ENCODE results near the gene HEBP1. TPM values are rescaled to one million over a fixed set of nuclear protein-coding genes. Genes with fewer than 3 reads are reported as not detected.
"Not testable (repeated sequence)": the region's sequence is repeated elsewhere in the genome, so short reads cannot be mapped to it uniquely, and the experiment has no call there.

Gene HEBP1, protein sequence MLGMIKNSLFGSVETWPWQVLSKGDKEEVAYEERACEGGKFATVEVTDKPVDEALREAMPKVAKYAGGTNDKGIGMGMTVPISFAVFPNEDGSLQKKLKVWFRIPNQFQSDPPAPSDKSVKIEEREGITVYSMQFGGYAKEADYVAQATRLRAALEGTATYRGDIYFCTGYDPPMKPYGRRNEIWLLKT
- 12.9 TPM for polyA plus RNA-seq

DNA sequence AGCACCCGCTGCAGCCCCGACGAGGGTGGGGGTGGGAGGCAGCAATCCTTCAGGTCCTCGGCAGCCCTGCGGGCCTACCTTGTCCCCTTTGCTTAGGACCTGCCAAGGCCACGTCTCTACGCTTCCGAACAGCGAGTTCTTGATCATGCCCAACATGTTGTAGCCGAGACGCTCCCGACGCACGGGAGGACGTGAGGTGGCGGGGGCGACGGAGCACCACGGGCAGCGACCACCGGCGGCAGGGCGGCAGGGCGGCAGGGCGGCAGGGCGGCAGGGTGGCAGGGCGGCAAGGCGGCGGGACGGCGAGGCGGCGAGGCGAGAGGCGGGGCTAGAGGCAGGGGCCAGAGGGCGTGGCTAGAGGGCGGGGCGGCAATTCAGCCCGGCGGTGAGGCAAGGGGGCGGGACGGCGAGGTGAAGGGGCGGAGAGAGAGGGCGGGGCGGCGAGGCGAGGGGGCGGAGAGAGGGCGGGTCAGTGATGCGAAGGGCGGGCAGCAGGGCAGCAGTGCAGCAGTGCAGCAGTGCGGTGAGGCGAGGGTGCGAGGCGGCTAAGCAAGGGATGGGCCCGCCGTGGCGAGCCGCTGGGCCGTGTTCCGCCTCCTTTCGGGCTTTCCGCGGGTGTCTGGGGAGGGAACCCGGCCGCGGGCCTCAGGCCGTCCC is at the start of gene HEBP1:
HEBP1 (minus strand) TSS at position 307 of the 657 bp plus-strand sequence; CDS start at position 156, 151 bp downstream.
- H3K4me3 Mint-ChIP-seq, result peak within 1 kb of the TSS; percentile 91 to 93 (median 92)
- H3K27me3 Mint-ChIP-seq, result peaks cover 2% of the 10 kb centered on the region
- no peaks in the 10 kb centered on the region for H3K9me3 Mint-ChIP-seq
- H3K4me1 Mint-ChIP-seq, result peaks cover 3 to 18% (median 17%) of the 10 kb centered on the region in 3 donors
- H3K27ac Mint-ChIP-seq, result peak within 1 kb of the TSS; percentile 37 to 83 (median 45)
- H3K36me3 Mint-ChIP-seq, result no peaks in the 10 kb centered on the region

GRCh38 chr12:13049816-13050215 is 49.8 kb upstream of the HEBP1 start:
- no peak overlapping the region for H3K27ac Mint-ChIP-seq
- H3K4me1 Mint-ChIP-seq, result peaks cover 2 to 13% (median 9%) of the 10 kb centered on the region in 3 donors
- peaks cover 0 to 4% (median 0%) of the 10 kb centered on the region in 3 donors for H3K9me3 Mint-ChIP-seq
- H3K4me3 Mint-ChIP-seq, result no peak overlapping the region
- H3K27me3 Mint-ChIP-seq, result no peaks in the 10 kb centered on the region
- peaks cover 1% of the 10 kb centered on the region for H3K36me3 Mint-ChIP-seq

DNA sequence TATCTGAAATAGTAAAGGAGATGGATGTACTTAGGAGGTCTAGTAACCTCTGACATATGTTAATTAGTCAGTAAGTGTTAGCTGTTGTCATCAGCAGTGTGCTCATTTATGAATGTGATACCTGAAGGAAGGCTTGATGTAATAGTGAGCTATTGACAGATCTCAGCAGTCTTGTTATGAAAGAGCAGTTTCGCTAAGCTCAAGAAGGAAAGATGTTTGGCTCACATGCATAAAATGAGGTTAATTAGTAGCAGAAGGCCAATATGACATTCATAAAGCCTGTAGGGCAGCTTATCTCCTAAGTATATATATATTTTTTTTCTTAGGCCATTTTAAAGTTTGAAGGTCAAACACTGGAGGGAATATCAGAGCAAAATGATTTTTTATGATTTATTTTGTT is 46.9 kb upstream of the HEBP1 start:
- Mint-ChIP-seq H3K27me3 (peaks cover 1% of the 10 kb centered on the region), H3K27ac (no peak overlapping the region), H3K4me3 (peak overlapping the region in 1 of 4 donors; percentile 90), H3K4me1 (peaks cover 5 to 15% (median 10%) of the 10 kb centered on the region in 3 donors), H3K36me3 (no peaks in the 10 kb centered on the region), H3K9me3 (no peaks in the 10 kb centered on the region)

DNA sequence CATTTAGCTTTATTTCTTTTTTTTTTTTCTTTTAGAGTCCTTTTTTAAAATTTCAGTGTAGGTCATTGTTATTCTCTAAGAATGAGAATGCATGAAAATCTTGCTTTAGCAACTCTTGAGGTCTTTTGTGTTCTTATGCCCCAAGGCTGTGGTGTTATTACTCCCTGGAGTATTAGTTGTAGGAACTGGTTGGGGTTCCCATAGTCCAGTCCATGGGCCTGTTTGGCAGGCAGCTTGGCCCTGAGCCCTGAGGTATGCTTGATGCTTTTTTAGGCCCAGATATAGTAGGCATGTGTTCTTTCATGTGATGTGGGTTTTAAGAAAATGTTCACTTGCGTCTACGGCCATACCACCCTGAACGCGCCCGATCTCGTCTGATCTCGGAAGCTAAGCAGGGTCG is 45.8 kb upstream of the HEBP1 start:
- Mint-ChIP-seq H3K27me3 (peaks cover 1% of the 10 kb centered on the region), H3K4me1 (peaks cover 5 to 15% (median 11%) of the 10 kb centered on the region in 3 donors), H3K4me3 (peak overlapping the region in 3 of 4 donors; percentile 90 to 95 (median 92)), H3K27ac (peak overlapping the region in 1 of 3 donors; percentile 44), H3K9me3 (no peaks in the 10 kb centered on the region), H3K36me3 (no peaks in the 10 kb centered on the region)

DNA sequence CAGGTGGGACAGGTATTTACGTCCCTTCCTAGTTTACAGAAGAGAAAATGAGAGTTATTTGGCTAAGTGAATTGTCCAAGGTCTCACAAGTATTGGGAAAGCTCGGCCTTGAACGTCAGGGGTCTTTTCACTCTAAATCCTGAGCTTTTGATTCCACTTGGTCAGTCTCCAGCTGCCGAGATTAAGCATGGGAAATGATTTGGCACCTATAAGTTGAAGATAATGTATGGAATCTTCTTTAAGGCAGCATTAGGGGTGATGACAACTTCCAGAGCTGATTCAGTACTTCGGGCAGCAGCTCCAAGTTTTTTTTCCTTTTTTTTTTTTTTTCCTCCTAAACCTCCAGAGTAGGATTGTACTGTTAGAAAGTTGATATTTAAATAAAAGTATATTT is 44.8 kb upstream of the HEBP1 start:
- Mint-ChIP-seq H3K9me3 (no peaks in the 10 kb centered on the region), H3K27me3 (peaks cover 1% of the 10 kb centered on the region), H3K27ac (no peak overlapping the region), H3K4me3 (peak overlapping the region; percentile 85 to 95 (median 91)), H3K4me1 (peaks cover 6 to 15% (median 12%) of the 10 kb centered on the region in 3 donors), H3K36me3 (no peaks in the 10 kb centered on the region)

- H3K36me3 Mint-ChIP-seq, result no peaks in the 10 kb centered on the region
- H3K4me3 Mint-ChIP-seq, result peak within 1 kb of the TSS; percentile 85 to 95 (median 91)
- peaks cover 1% of the 10 kb centered on the region for H3K27me3 Mint-ChIP-seq
- H3K27ac Mint-ChIP-seq, result no peak within 1 kb of the TSS
- peaks cover 13 to 17% (median 15%) of the 10 kb centered on the region in 3 donors for H3K4me1 Mint-ChIP-seq
- H3K9me3 Mint-ChIP-seq, result no peaks in the 10 kb centered on the region
Observed at GRCh38 chr12:13044002-13044905, 44.2 kb upstream of the HEBP1 start, which contains the start of gene FAM234B. FAM234B (plus strand) TSS chr12:13044381; CDS start chr12:13044404, 23 bp downstream.

- no peaks in the 10 kb centered on the region for H3K9me3 Mint-ChIP-seq
- no peaks in the 10 kb centered on the region for H3K36me3 Mint-ChIP-seq
- H3K4me3 Mint-ChIP-seq, result peak overlapping the region in 1 of 4 donors; percentile 90
- peaks cover 1% of the 10 kb centered on the region for H3K27me3 Mint-ChIP-seq
- peaks cover 15 to 21% (median 15%) of the 10 kb centered on the region in 3 donors for H3K4me1 Mint-ChIP-seq
- no peak overlapping the region for H3K27ac Mint-ChIP-seq
Observed at GRCh38 chr12:13042666-13043230, 42.7 kb upstream of the HEBP1 start.

DNA sequence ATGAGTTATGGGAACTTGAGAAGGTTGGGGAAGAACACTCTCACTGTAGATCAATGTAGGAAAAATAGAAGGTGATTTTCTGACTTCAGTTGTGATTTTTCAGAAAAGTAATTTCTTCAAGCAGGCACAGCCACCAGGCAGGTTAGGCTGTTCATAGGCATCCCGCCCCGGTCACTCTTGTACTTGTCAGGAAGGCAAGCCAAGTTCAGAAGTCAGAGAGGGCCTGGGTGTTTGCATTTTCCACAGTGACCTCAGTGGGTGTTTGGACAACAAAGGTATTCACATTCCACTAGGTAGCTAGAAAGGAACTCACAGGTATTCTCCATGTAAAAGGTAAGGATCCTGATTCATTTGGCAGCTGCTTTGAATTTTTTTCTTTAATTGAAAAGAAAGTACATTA is 41.2 kb upstream of the HEBP1 start:
- no peaks in the 10 kb centered on the region for H3K36me3 Mint-ChIP-seq
- H3K9me3 Mint-ChIP-seq, result no peaks in the 10 kb centered on the region
- H3K27me3 Mint-ChIP-seq, result peaks cover 1% of the 10 kb centered on the region
- H3K4me3 Mint-ChIP-seq, result peak overlapping the region in 2 of 4 donors; percentile 58 to 59
- H3K27ac Mint-ChIP-seq, result no peak overlapping the region
- peaks cover 15 to 21% (median 15%) of the 10 kb centered on the region in 3 donors for H3K4me1 Mint-ChIP-seq

DNA sequence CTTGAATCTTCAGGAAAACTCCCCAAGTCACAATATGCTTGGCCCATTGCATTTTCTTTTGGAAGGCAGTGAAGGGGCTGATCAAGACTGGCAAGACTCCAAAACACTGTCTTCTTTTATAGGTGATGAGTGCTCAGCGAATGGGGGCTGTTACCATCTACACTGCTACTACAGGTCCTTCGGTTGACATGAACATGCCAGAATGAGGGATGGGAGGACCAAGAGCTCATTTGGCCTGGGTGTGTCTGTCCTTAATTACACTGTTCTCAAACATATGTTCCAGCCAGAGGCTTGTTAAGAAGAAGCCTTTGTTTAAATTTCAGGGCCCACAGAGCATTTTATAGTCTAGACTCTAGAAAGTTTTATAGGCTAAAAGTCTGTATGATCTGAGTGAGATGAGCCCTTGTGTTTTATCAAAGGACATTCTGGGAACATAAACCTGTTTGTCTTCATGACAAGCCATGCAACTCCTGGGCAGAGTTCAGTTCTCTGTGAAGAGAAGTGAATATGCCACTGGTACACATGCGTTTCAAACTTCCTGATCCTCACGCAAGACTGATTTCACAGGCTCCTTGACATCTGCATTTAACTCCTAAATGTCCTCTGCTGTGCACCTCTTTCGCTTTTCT is 39.4 kb upstream of the HEBP1 start:
- peaks cover 0 to 13% (median 11%) of the 10 kb centered on the region in 3 donors for H3K4me1 Mint-ChIP-seq
- peak overlapping the region in 1 of 4 donors; percentile 1 for H3K4me3 Mint-ChIP-seq

DNA sequence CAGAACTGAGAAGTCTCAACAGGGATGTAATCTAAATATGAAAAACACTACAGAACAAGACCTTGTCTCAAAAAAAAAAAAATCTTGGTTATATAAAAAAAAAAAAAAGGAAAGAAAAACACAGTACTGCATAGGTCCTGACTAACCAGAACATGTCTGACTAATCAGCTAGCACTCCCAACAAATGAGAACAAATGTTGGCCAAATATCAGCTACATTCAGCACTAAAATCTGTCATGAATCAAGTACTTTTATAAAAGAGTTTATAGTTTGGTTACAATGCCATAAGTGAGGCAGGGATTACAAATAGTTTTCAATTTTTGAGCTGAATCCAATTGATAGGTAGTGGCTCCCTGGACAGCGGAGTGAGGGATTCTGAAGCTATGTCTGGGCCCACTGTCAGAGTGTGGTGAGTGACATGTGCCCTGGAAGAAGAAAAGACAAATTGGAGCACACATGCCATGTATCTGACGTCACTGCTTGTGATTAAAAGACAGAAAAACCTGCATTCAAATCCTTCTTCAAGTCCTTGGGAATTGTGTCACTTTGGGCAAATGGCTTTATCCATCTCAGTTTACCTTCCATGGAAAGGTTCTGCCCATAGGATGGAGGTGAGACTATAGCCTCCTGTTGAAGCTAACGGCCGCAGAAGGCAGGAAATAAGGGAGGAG is 38.6 kb upstream of the HEBP1 start:
- Mint-ChIP-seq H3K4me3 (no peak overlapping the region), H3K36me3 (no peaks in the 10 kb centered on the region), H3K4me1 (peaks cover 0 to 13% (median 10%) of the 10 kb centered on the region in 3 donors), H3K27me3 (peaks cover 1% of the 10 kb centered on the region), H3K27ac (no peak overlapping the region), H3K9me3 (no peaks in the 10 kb centered on the region)

More for the DNA sequence above, 39.4 kb upstream of the HEBP1 start:
- Mint-ChIP-seq H3K9me3 (no peaks in the 10 kb centered on the region), H3K27ac (no peak overlapping the region), H3K36me3 (no peaks in the 10 kb centered on the region), H3K27me3 (peaks cover 1% of the 10 kb centered on the region)

- H3K9me3 Mint-ChIP-seq, result no peaks in the 10 kb centered on the region
- no peak overlapping the region for H3K4me3 Mint-ChIP-seq
- no peaks in the 10 kb centered on the region for H3K36me3 Mint-ChIP-seq
- no peak overlapping the region for H3K27ac Mint-ChIP-seq
- H3K4me1 Mint-ChIP-seq, result peaks cover 0 to 13% (median 10%) of the 10 kb centered on the region in 3 donors
- H3K27me3 Mint-ChIP-seq, result no peaks in the 10 kb centered on the region
Observed at GRCh38 chr12:13036881-13037280, 36.8 kb upstream of the HEBP1 start.

DNA sequence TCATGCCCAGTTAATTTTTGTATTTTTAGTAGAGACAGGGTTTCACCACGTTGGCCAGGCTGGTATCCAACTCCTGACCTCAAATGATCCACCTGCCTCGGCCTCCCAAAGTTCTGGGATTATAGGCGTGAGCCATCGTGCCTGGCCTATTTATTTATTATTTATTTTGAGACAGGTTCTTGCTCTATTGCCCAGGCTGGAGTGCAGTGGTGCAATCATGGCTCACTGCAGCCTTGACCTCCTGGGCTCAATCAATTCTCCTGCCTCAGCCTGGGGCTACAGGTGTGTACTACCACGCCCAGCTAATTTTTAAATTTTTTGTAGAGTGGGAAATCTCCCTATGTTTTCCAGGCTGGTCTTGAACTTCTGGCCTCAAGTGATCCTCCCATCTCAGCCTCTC is 35.3 kb upstream of the HEBP1 start:
- peaks cover 0 to 12% (median 10%) of the 10 kb centered on the region in 3 donors for H3K4me1 Mint-ChIP-seq
- not testable (repeated sequence) for H3K4me3 Mint-ChIP-seq, H3K27ac Mint-ChIP-seq, H3K9me3 Mint-ChIP-seq, H3K36me3 Mint-ChIP-seq, H3K27me3 Mint-ChIP-seq

DNA sequence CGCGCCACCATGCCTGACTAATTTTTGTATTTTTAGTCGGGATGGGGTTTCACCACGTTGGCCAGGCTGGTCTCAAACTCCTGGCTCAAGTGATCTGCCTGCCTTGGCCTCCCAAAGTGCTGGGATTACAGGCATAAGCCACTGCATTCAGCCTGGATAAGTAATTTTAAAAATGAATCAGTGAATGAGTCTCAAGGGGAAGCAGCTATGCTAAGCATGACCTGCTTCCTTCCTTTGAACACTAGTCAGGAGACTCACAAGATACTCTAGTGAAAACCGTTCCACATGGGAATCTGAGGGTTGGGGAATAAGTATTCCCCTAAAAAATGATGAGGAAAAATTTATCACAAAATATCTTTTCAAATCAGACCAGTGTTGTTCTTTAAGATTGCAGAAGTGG is 33.4 kb upstream of the HEBP1 start:
- Mint-ChIP-seq H3K36me3 (peaks cover 3% of the 10 kb centered on the region), H3K4me3 (no peak overlapping the region), H3K9me3 (no peaks in the 10 kb centered on the region), H3K27ac (no peak overlapping the region), H3K4me1 (peaks cover 0 to 2% (median 0%) of the 10 kb centered on the region in 3 donors), H3K27me3 (peaks cover 7% of the 10 kb centered on the region)

DNA sequence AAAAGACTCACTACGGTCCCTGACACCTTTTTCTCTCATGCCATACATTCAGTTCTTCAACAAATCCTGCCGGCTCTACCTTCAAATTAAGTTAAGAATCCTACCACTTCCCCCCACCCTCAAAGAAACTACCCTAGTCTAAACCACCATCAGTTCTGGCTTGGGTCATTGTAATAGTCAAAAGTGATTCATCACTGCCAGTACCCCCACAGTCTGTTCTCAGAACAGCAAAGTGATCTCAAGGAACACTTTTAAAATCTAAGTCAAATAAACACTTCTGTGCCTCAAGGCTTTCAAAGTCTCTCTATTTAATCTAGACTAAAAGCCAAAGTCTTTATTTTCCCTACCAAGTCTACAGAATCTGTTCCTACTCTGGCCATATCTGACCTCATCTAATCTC is 32.1 kb upstream of the HEBP1 start:
- Mint-ChIP-seq H3K36me3 (peaks cover 3% of the 10 kb centered on the region), H3K9me3 (no peaks in the 10 kb centered on the region), H3K27me3 (peaks cover 11% of the 10 kb centered on the region), H3K4me1 (peaks cover 0 to 2% (median 0%) of the 10 kb centered on the region in 3 donors), H3K4me3 (no peak overlapping the region), H3K27ac (no peak overlapping the region)

Measured in IgD-negative memory B cell (primary cell).